Right kidney (tissue), 9 donors: ENCODE data around the gene HDAC4.
A peak's percentile ranks its signal among the peaks of the same experiment; 100 is the strongest.
"Not testable (repeated sequence)": the region's sequence is repeated elsewhere in the genome, so short reads cannot be mapped to it uniquely, and the experiment has no call there.

Source experiments
- DNase-seq: peaks from one replicate; pipeline ENCODE4 v3.0.0-alpha.2; 2016
- long read RNA-seq, 8 donors: transcript quantifications; one replicate each; lab custom pipeline, GENCODE V29; 2026

Gene HDAC4
- long read RNA-seq, donor 1 = 0 reads
- long read RNA-seq, donor 2 = 0 reads
- long read RNA-seq, donor 3 = 0 reads
- long read RNA-seq, donor 4 = 0 reads
- long read RNA-seq, donor 5 = 0 reads
- long read RNA-seq, donor 6, partial matches to known transcripts = 0 of 1 reads
- long read RNA-seq, donor 6, other reads (novel, unspliced or antisense) = 0 of 1 reads
- long read RNA-seq, donor 7, partial matches to known transcripts = 0 of 1 reads
- long read RNA-seq, donor 7, other reads (novel, unspliced or antisense) = 0 of 1 reads
- long read RNA-seq, donor 8 = 0 reads

- DNase-seq = no peak
These were observed at the start of gene HDAC4 for GRCh38 chr2:239400596-239401066. Gene HDAC4 (minus strand): TSS chr2:239401020. CDS start chr2:239352699, 48,321 bp downstream.

- not testable (repeated sequence) for DNase-seq
These were observed 48.6 kb upstream of the HDAC4 start for GRCh38 chr2:239449468-239449867.

GRCh38 chr2:239445771-239446524, 45.1 kb upstream of the HDAC4 start:
- no peak for DNase-seq

GRCh38 chr2:239444626-239445577, 44.1 kb upstream of the HDAC4 start:
- DNase-seq = no peak

GRCh38 chr2:239443666-239444567, 43.1 kb upstream of the HDAC4 start:
- no peak for DNase-seq

- DNase-seq = no peak
These were observed 42.3 kb upstream of the HDAC4 start for GRCh38 chr2:239443102-239443620.

- no peak for DNase-seq
These were observed 41.4 kb upstream of the HDAC4 start for GRCh38 chr2:239442192-239442591.

GRCh38 chr2:239441261-239442078, 40.6 kb upstream of the HDAC4 start:
- DNase-seq = peak; percentile 42

GRCh38 chr2:239440511-239440959, 39.7 kb upstream of the HDAC4 start:
- peak; percentile 71 for DNase-seq

- DNase-seq = no peak
These were observed 39.0 kb upstream of the HDAC4 start for GRCh38 chr2:239439754-239440315.

- no peak for DNase-seq
These were observed 38.4 kb upstream of the HDAC4 start for GRCh38 chr2:239438995-239439753.

GRCh38 chr2:239438368-239438767, 37.5 kb upstream of the HDAC4 start:
- no peak for DNase-seq

GRCh38 chr2:239436669-239437335, 36.0 kb upstream of the HDAC4 start:
- DNase-seq = no peak

- DNase-seq = no peak
These were observed 35.3 kb upstream of the HDAC4 start for GRCh38 chr2:239436076-239436475.

- DNase-seq = no peak
These were observed 33.1 kb upstream of the HDAC4 start for GRCh38 chr2:239433777-239434403.

- DNase-seq = no peak
These were observed 31.4 kb upstream of the HDAC4 start for GRCh38 chr2:239432174-239432573.

- DNase-seq = no peak
These were observed 30.7 kb upstream of the HDAC4 start for GRCh38 chr2:239431536-239431935.
